Activated naive CD4-positive, alpha-beta T cell treated with anti-CD3 and anti-CD28 coated beads, Interleukin-2, amount 50 U/mL, for 16 hours (primary cell): ENCODE results near the gene IDS.
"Not testable (repeated sequence)": the region's sequence is repeated elsewhere in the genome, so short reads cannot be mapped to it uniquely, and the experiment has no call there.

ENCODE experiments used
- DNase-seq: peaks from one replicate; pipeline ENCODE4 v3.0.0-alpha.2; 2020

The IDS gene

GRCh38 chrX:149526318-149527033, 21.4 kb upstream of the IDS start:
- not testable (repeated sequence) for DNase-seq

- not testable (repeated sequence) for DNase-seq
Observed at GRCh38 chrX:149525903-149526302, 20.8 kb upstream of the IDS start.

GRCh38 chrX:149525389-149525788, 20.3 kb upstream of the IDS start:
- DNase-seq, result peak; percentile 63

GRCh38 chrX:149522916-149523315, 17.8 kb upstream of the IDS start:
- DNase-seq, result no peak

GRCh38 chrX:149521438-149521837, 16.3 kb upstream of the IDS start:
- DNase-seq, result no peak

GRCh38 chrX:149520636-149521277, 15.7 kb upstream of the IDS start:
- DNase-seq, result not testable (repeated sequence)

GRCh38 chrX:149518236-149518635, 13.1 kb upstream of the IDS start:
- DNase-seq, result no peak

GRCh38 chrX:149517308-149517707, 12.2 kb upstream of the IDS start:
- no peak for DNase-seq

- no peak for DNase-seq
Observed at GRCh38 chrX:149516604-149517003, 11.5 kb upstream of the IDS start.

GRCh38 chrX:149515954-149516602, 11.0 kb upstream of the IDS start:
- no peak for DNase-seq

GRCh38 chrX:149513825-149514428, 8.8 kb upstream of the IDS start:
- DNase-seq, result no peak

GRCh38 chrX:149512225-149512885, 7.2 kb upstream of the IDS start:
- DNase-seq, result peak; percentile 46

- DNase-seq, result no peak
Observed at GRCh38 chrX:149511081-149511480, 6.0 kb upstream of the IDS start.

GRCh38 chrX:149510386-149510785, 5.3 kb upstream of the IDS start:
- DNase-seq, result no peak

- no peak for DNase-seq
Observed at GRCh38 chrX:149508467-149508866, 3.4 kb upstream of the IDS start.

- no peak for DNase-seq
Observed at GRCh38 chrX:149506349-149506748, 1.2 kb upstream of the IDS start.

- DNase-seq, result no peak
Observed at GRCh38 chrX:149505671-149506070, 565 bp upstream of the IDS start.

GRCh38 chrX:149504226-149504914, 736 bp downstream of the IDS start:
- DNase-seq, result peak; percentile 52

- peak; percentile 49 for DNase-seq
Observed at GRCh38 chrX:149503446-149503845, 1.7 kb downstream of the IDS start.

- DNase-seq, result not testable (repeated sequence)
Observed at GRCh38 chrX:149502923-149503322, 2.2 kb downstream of the IDS start.

GRCh38 chrX:149499766-149500165, 5.3 kb downstream of the IDS start:
- DNase-seq, result no peak

GRCh38 chrX:149498767-149499166, 6.3 kb downstream of the IDS start:
- DNase-seq, result no peak

GRCh38 chrX:149497626-149498025, 7.5 kb downstream of the IDS start:
- DNase-seq, result no peak
